ENCODE data around the gene RABGAP1L.

DNA sequence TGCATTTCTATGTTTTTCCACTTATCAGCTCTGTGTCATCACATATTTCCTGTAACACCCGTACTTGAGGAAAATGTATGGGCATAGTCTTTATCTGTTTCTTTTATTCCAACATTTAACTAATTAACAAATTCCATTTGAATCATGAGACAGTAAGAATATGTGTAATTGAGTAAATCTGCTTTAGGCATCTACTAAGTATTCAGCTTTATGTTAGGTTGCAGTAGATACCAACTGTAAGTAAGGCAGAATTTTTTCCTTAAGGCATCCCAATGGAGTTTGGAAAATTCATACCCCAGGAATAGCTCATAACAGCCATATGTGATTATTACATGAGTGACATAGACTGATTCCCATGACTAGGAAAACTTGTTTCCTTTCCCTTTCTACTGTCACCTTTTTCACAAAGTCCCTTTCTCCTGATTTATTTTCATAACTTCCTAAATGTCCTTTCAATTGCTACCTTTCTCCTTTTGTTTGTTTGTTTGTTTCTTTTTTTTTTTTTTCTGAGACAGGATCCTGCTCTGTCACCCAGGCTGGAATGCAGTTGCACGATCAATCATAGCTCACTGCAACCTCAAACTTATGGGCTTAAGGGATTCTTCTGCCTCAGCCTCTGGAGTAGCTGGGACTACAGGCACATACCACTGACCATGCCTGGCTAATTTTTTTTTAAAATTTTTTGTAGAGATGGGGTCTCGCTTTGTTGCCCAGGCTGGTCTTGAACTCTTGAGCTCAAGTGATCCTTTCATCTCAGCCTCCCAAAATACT lies 780.6 kb downstream of the RABGAP1L start:
- TF ChIP-seq, protein P1, sequence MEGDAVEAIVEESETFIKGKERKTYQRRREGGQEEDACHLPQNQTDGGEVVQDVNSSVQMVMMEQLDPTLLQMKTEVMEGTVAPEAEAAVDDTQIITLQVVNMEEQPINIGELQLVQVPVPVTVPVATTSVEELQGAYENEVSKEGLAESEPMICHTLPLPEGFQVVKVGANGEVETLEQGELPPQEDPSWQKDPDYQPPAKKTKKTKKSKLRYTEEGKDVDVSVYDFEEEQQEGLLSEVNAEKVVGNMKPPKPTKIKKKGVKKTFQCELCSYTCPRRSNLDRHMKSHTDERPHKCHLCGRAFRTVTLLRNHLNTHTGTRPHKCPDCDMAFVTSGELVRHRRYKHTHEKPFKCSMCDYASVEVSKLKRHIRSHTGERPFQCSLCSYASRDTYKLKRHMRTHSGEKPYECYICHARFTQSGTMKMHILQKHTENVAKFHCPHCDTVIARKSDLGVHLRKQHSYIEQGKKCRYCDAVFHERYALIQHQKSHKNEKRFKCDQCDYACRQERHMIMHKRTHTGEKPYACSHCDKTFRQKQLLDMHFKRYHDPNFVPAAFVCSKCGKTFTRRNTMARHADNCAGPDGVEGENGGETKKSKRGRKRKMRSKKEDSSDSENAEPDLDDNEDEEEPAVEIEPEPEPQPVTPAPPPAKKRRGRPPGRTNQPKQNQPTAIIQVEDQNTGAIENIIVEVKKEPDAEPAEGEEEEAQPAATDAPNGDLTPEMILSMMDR (IDR thresholded peaks at IDR 0.05; ENCODE audit: insufficient read depth, low read length, poor library complexity, severe bottlenecking), result no peak
- no peak for TF ChIP-seq EZH2phosphoT487 (conservative IDR thresholded peaks at IDR 0.05; ENCODE audit: low read length)
